Tongue (tissue), 2 donors: ENCODE results near the gene LZTFL1. TPM values are rescaled to one million over a fixed set of nuclear protein-coding genes. Genes with fewer than 3 reads are reported as not detected.

Experiments
- DNase-seq: peaks from one replicate; pipeline ENCODE4 v3.0.0-alpha.2; 2015
- total RNA-seq: library from RNA; depleted of rRNA; stranded (reverse); fragments of >200 nt; gene quantifications from one replicate; pipeline ENCODE4 v1.2.3, GENCODE V29; 2014

LZTFL1 gene
- total RNA-seq, 1 donor from 2014 or later: 25.2 TPM

- peak; percentile 64 for DNase-seq
Measured at GRCh38 chr3:45807681-45808540, 34.0 kb downstream of the LZTFL1 start.

GRCh38 chr3:45807133-45807532 lies 34.8 kb downstream of the LZTFL1 start:
- no peak for DNase-seq

DNA sequence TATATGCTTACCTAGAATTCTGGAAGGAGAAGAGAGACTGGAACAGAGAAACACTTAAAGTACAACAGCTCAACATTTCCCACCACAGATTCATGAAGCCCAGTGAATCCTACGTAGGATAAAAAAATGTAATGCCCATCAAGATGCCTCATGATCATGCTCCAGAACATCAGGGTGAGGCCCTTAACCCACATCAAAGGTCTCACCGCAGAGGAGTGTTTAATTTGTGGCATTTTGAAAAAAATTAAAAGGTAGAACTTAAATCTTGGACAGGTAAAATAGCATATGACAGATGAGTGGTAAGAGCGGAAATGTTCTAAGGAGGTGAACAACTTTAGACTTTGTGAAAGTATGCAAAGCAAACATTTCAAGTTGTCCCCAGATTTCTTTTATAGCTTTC lies 35.8 kb downstream of the LZTFL1 start:
- no peak for DNase-seq

GRCh38 chr3:45803252-45803935 lies 38.5 kb downstream of the LZTFL1 start:
- DNase-seq: no peak

DNA sequence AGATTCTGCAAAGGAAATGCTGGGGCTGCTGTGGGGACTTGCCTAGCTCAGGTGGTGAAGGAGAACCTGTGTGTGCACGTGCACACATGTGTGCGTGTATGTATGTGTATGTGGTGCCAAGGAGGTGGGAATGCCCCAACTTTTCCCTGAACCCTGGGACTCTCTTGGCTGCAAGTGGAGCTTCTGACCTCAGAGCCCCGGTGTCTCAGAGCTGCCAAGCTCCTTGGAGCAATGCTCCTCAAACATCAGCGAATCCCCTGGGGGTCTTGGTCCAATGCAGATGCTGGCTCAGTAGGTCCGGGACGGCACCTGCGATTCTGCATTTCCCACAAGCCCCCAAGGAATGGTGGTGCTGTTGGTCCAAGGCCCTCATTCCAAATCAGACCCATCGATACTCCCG lies 39.8 kb downstream of the LZTFL1 start:
- no peak for DNase-seq

GRCh38 chr3:45800611-45801010 lies 41.3 kb downstream of the LZTFL1 start:
- DNase-seq: no peak

DNA sequence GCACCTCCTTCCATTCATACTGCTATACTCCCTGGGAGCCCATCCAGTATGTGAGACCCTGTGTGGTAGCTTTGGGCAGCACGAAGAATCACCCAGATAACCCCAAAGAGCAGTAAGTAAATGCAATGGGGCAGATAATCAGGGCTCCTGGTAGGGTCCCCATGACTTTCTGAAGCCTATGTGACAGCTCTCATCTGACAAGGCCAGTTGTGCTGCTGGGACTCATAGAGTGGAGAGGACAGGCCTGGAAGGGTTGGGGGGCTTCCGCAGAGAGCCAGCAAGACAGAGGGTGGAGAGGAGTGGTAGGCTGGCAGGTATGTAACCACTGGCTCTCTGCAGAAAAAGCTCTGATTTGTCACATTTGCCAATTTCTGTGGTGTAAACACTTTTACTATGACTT lies 42.3 kb downstream of the LZTFL1 start:
- no peak for DNase-seq

DNA sequence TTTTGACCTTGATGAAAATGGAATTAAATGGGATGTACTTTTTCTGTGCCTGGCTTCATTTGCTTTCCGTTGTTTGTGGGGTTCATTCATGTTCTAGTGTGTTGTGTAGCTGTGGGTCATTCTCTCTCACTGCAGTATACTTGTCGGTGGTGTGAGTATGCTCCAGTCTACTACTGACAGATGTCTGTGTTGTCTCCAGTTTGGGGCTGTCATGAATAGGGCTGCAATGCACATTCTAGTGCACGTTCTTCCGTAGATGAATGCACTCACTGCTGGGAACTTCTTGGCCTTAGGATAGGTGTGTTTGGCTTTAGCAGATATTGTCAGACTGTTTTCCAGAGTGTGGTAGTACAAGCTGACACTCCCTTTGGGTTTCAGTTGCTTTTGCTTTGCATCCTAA lies 43.9 kb downstream of the LZTFL1 start:
- DNase-seq: peak; percentile 20

DNA sequence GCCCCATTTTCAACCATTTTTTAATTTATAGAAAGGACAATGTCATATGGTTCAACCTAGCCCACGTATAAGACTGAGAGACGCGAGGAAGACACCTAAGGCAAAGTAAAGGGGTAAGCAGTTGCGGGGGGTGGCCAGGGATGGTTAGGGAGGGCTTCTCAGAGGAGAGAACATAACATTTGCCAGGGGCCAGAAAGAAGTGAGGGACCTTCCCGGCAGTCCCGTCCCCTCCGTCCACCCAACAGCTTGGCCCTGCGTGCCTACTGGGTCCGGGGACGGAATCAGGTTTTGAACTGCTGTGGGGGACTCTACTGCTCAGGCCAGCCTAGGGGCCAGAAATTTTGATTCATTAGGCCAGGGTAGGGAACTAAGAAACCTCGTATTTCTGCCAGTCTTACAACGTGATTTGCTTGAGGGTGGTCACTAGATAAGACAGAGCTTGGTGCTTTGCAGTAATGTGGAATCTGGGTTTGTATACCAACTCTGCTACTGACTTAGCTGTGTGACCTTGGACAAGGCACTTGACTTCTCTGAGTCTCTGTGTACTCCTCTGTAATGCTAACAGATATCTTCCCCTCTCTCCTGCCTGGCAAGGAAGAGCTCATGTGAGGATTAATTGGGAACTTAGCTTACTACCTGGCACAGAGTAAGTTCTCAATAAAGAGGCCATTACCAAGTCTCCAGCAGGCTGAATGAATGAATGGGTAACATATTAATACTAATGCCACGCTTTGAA lies 44.8 kb downstream of the LZTFL1 start:
- DNase-seq: no peak

DNA sequence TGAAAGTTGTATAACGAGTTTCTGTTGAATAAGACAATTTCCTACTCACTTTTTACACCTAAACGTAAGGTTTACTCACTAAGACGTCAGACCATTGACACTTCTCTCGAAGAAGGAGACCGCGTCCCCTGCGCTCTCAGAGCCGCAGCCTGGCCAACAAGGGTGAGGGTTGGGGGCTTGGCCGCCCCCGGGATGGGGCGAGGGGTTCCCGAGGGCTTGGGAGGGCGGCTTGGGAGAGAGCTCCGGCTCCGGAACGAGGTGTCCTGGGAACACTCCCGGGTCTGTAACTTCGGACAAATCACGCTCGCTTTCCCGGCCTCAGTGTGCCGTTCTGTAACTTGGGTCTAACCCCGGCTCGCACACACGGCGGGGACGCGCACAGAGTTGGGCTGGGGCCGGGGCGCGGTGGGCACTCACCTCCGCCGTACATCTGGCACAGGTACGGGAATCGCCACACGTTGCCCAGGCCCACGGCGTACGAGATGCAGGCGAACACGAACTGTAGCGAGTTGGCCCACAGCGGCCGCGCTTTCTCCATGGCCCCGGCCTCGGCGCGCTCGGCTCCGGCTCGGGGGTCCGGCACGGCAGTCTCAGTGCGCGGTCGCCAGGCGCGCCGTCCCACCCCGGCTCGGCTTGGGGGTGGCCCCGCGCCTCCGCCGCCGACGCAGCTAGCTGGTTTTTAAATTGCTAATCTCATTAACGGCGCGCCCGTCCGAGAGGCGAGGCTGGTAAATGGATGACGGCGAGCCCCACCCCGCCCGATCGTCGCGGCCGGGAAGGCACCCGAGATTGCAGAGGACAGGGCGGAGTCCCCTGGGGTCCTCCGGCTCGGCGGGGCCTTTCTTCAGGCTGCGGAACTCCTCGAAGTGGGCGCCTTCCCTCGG lies 45.8 kb downstream of the LZTFL1 start, which contains the start of gene SLC6A20:
Gene SLC6A20, minus strand, starts transcription at position 655 of the 884 bp plus-strand sequence. Its CDS starts 117 bp downstream, at position 538.
- peak; percentile 35 for DNase-seq

GRCh38 chr3:45795509-45795881 lies 46.4 kb downstream of the LZTFL1 start:
- peak; percentile 45 for DNase-seq

GRCh38 chr3:45794660-45795059 lies 47.3 kb downstream of the LZTFL1 start:
- no peak for DNase-seq

DNA sequence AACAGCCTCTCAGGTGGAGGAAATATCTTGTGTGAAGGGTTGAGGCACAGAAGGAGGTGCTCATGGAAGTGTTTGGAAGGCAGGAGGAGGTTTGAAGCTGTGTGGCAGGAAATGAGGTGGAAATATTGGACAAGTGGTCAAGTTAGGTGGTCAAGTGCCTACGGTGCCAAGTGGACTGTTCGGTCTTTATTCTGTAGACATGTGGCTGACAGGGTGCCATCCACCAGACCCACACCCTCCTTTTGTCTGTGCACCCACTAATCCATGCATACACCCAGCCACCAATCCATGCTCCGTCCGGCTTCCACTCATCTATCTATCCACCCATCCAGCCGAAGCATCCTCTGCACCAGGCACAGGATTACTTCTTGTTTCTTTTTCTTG lies 47.8 kb downstream of the LZTFL1 start:
- DNase-seq: no peak

GRCh38 chr3:45793482-45794176 lies 48.3 kb downstream of the LZTFL1 start:
- DNase-seq: no peak

DNA sequence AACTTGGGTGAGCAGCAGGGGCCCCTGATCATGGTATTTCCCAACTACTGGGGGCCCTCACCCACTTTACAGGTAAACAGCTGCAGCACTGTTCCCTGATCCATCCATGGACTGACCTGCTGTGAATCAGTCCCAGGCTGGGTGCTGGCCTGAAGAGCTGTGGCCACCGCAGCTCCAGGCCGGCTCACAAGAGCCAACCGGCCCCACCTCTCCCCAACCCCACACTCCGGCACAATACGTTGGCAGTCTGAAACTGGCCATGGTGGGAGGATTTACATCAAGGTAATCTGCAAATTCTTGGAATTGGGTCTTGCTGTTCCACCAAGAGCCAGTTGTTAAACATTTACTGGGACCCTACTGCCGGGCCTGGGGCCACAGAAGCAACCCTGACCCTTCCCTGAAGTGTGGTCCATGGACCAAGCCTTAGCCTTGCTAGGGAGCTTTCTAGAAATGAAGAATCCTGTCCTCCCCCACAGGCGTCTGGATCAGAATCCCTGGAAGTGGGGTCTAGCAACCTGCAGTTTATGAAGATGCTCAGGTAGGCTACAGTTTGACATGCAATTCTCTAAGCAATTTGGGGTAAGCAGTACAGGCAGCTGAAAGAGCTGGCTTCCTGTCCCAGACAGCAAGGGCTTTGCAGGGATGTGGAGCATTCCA lies 49.3 kb downstream of the LZTFL1 start:
- DNase-seq: no peak

DNA sequence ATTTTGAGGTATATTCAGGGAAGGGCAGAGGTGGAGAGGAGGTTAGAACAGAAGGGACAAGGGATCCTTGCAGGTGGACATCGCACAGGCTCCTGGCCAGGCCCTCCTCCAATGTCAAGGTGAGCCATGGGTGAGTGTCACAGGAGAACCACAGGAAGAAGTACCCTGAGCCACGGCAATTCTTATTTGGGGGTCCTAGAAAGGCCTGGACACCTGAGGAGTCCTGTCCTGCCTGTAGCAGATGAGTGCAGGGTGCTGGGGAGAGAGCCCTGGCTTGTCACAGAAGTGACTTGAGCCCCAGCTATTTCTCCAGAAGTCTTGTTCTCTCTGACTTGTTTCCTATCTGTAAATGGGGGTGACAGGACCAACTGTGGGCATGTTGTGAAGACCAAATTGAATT lies 49.9 kb downstream of the LZTFL1 start:
- no peak for DNase-seq

- DNase-seq: no peak
Measured at GRCh38 chr3:45790596-45790995, 51.3 kb downstream of the LZTFL1 start.

- DNase-seq: no peak
Measured at GRCh38 chr3:45789235-45789812, 52.6 kb downstream of the LZTFL1 start.

DNA sequence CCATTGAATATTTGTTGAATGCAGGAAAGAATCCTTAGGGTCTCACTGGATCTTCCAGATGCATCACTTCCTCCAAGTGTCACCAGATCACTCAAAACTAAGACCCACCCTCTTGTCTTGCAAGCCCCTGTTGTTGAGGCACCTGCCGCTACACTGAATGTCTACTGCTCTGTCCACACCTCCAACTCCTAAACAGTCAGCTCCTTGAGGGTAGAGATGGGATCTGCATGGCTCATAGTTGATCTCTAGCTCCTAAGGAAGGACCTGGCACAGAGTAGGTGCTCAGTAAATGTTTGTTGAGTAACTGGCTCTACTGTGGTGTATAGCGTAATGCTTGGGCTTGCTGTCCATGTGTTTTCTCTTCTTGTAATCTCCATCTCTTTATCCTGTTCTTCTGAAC lies 54.4 kb downstream of the LZTFL1 start:
- peak; percentile 19 for DNase-seq

DNA sequence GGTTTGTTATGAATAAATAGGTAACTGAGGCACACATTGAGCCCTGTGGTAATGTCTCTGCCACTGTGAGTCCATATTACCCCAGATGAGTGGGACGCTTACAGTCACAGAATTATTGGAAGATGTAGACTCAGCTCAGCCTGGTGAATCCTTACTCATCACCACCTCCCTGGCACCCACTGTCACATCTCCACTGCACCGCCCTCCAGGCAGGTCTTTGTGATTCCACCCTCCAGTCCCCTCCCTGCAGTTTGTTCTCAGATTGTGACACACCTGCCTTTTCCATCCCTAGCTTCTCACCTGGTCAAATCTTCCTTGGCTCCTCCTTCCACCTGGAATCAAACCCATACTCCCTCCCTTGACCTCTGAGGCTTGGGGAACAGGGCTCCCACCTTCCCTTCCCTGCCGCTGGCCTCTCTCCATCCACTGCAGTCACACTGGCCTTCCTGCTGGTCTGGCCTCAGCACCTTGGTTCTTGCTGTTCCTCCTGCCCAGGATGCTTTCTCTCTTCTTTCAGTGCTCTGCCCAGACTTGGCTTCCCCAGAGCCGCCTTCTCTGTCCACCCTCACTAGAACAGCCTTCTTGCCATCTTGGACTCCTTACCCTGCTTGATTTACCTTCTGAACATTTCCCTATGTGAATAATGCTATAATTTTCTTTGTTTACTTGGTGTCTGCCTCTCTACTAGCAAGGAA lies 55.0 kb downstream of the LZTFL1 start:
- DNase-seq: no peak
